ENCODE results near the gene TAF5.
"Not testable (repeated sequence)": the region's sequence is repeated elsewhere in the genome, so short reads cannot be mapped to it uniquely, and the experiment has no call there.

The TAF5 gene

GRCh38 chr10:103415581-103415980, 47.8 kb downstream of the TAF5 start:
- DNase-seq: no peak

- DNase-seq: no peak
These were observed 48.8 kb downstream of the TAF5 start for GRCh38 chr10:103416436-103417147.

DNA sequence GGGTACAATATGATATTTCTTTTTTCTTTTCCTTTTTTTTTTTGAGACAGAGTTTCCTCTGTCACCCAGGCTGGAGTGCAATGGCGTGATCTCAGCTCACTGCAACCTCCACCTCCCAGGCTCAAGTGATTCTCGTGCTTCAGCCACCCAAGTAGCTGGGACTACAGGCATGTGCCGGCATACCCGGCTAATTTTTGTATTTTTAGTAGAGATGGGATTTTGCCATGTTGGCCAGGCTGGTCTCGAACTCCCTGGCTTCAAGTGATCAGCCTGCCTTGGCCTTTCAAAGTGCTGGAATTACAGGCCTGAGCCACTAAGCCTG, 49.3 kb downstream of the TAF5 start:
- DNase-seq: not testable (repeated sequence)

GRCh38 chr10:103417601-103418000, 49.8 kb downstream of the TAF5 start:
- no peak for DNase-seq

DNA sequence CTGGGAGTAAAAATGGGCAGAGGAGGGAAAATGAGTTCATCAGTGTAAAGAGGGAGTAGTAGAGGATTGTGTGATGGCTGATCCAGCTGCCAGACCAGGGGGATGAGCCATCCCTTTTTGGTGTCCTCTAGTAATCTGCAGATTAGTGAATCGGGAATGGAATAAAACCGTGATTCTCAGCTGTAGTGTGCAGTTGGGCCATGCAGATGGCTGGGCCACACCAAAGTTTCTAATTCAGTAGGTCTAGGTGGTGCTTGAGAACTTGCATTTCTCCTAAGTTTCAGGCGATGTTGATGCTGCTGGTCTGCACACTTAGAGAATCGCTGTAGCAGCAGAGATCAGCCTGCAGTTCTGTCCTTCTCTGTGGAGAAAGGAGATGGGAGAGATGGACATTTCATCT, 51.3 kb downstream of the TAF5 start:
- no peak for DNase-seq

- DNase-seq: no peak
These were observed 56.0 kb downstream of the TAF5 start for GRCh38 chr10:103423748-103424147.

DNA sequence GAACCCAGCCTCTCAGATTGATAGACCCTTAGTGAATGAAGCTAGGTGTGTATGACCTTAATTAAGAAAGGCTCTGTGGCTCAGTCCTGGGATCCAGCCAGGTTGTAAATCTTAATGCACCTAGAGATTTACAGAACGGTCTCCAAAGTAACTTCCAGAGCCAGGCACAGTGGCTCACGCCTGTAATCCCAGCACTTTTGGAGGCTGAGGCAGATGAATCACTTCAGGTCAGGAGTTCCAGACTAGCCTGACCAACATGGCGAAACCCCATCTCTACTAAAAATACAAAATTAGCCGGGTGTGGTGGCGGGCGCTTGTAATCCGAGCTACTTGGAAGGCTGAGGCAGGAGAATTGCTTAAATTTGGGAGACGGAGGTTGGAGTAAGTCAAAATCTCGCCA, 60.1 kb downstream of the TAF5 start:
- DNase-seq: no peak

DNA sequence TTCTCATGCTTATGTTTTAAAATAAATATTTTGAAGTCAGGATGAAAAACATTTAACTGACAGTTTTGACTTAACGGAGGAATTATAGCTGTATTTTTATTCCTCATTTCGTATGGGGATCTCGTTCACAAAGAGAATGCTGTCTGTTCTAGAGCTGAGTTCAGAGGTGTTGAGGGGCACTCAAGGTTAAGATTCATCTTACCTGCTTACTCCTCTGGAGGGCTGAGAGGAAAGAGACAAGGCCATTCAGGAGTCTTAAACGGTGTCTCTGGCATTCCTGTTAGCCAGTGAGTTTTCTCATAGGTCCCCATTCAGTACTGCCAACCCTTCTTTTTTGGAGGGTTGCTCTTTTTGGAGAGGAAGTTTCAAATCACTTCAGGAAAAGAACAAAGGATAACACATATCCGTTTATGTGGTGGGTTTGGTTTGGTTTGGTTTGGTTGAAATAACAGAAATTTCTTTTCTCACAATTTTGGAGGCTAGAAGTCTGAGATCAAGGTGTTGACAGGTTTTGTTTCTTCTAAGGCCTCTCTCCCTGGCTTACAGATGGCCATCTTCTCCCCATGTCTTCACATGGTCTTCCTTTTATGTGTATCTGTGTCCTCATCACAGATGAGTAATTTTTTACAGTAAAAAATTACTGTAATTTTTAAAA, 61.3 kb downstream of the TAF5 start:
- DNase-seq: no peak

- no peak for DNase-seq
These were observed 61.9 kb downstream of the TAF5 start for GRCh38 chr10:103429647-103430046.

- DNase-seq: no peak
These were observed 64.1 kb downstream of the TAF5 start for GRCh38 chr10:103431902-103432301.

GRCh38 chr10:103433858-103434257, 66.1 kb downstream of the TAF5 start:
- DNase-seq: no peak
